Measurements from ENCODE around the gene HLCS.
A peak's percentile ranks its signal among the peaks of the same experiment; 100 is the strongest.

The HLCS gene

DNA sequence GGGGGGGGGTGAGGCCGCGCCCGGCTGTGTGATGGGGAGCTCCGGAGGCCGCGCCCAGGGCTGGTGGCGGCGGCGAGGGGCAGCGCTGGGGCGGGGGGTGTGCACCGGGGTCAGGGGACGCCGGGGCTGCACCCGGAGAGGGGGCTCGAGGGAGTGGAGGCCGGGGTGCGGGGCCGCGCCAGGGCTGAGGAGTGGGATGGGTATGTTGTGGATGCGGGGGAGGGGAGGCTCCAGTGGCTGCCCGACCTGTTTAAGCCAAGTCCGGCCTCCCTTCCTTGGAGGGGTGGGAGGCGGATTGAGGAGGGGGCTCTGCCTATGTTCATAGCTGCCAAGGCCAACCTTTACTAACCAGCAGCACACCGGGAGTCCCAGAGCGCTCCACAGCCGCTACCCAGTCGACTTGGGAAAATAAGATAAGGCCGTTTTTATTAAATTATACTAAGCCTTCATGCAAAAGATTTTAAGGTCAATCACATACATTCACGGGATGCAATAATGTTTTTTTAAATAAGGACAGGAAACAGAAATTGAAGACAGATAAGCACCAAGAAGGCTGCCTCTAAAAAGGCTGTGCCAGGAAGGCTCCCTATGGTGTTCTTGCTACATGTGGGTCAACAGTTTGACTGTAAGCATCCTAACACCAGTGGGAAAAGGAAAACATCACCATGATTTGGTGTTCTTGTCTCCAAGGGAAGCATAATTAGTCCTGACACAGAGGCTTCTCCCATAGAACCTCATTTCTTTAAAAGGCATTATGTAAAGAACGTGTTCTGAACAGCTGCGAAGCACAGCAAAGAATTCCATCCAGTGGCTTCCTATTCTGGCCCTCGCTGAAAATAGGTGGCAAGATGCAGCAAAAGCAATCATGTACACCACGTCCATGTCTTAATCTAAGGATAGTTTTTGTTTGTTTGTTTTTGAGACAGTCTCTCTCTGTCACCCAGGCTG, 626 bp upstream of the HLCS start:
- H3K27me3 ChIP-seq (ENCODE audit: insufficient read depth, low read depth, severe bottlenecking): no peaks in the 10 kb centered on the region
- peak; percentile 61 for DNase-seq
- peak overlapping the region; percentile 50 for H3K27ac ChIP-seq
- TF ChIP-seq CTCF (IDR thresholded peaks at IDR 0.05; ENCODE audit: low read depth, low read length): no peak
- H3K9me3 ChIP-seq (ENCODE audit: severe bottlenecking): no peaks in the 10 kb centered on the region
- H3K36me3 ChIP-seq: peaks cover 12% of the 10 kb centered on the region
- H3K4me3 ChIP-seq (ENCODE audit: low read depth, low read length): peak overlapping the region; percentile 51

DNA sequence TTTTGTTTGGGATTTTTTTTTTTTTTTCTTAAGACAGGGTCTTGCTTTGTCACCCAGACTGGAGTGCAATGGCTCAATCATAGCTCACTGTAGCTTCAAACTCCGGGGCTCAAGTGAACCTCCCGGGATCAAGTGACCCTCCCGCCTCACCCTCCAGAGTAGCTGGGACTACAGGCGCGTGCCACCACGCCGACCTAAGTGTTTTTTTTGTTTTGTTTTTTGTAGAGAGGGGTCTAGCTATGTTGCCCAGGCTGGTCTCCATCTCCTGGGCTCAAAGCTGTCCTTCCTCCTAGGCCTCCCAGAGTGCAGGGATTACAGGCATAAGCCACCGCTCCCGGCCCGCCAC, 776 bp downstream of the HLCS start:
- no peak for TF ChIP-seq CTCF (IDR thresholded peaks at IDR 0.05; ENCODE audit: low read depth, low read length)
- peaks cover 22% of the 10 kb centered on the region for H3K36me3 ChIP-seq
- H3K27ac ChIP-seq: peak overlapping the region; percentile 92
- no peaks in the 10 kb centered on the region for H3K27me3 ChIP-seq (ENCODE audit: insufficient read depth, low read depth, severe bottlenecking)
- no peak for DNase-seq
- peak overlapping the region; percentile 89 for H3K4me3 ChIP-seq (ENCODE audit: low read depth, low read length)
- H3K9me3 ChIP-seq (ENCODE audit: severe bottlenecking): no peaks in the 10 kb centered on the region

GRCh38 chr21:36964827-36965719, 1.4 kb downstream of the HLCS start:
- TF ChIP-seq CTCF (IDR thresholded peaks at IDR 0.05; ENCODE audit: low read depth, low read length): no peak
- no peaks in the 10 kb centered on the region for H3K9me3 ChIP-seq (ENCODE audit: severe bottlenecking)
- peaks cover 28% of the 10 kb centered on the region for H3K36me3 ChIP-seq
- DNase-seq: no peak
- H3K4me3 ChIP-seq (ENCODE audit: low read depth, low read length): peak overlapping the region; percentile 89
- no peaks in the 10 kb centered on the region for H3K27me3 ChIP-seq (ENCODE audit: insufficient read depth, low read depth, severe bottlenecking)
- peak overlapping the region; percentile 92 for H3K27ac ChIP-seq

DNA sequence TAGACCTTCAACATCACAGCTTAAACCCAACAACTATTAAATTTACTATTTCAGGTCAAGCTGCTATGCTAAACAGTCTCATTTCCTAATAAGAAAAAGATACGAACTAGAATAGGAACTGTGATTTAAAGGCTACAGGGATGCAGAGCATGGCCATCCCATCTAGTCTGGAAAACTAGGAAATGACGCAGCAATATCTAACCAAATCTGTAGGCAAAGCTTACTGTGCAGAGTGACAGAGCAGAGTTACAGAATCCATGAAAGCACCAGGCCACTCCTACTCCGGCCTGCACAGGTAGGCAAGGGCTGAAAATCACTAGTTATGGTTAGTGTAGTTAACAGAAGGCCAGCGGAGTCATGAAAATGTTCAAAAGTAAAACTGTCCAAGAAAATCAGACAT, 2.1 kb downstream of the HLCS start:
- no peak overlapping the region for H3K27ac ChIP-seq
- no peak overlapping the region for H3K4me3 ChIP-seq (ENCODE audit: low read depth, low read length)
- TF ChIP-seq CTCF (IDR thresholded peaks at IDR 0.05; ENCODE audit: low read depth, low read length): no peak
- peaks cover 33% of the 10 kb centered on the region for H3K36me3 ChIP-seq
- H3K9me3 ChIP-seq (ENCODE audit: severe bottlenecking): no peaks in the 10 kb centered on the region
- DNase-seq: no peak
- H3K27me3 ChIP-seq (ENCODE audit: insufficient read depth, low read depth, severe bottlenecking): no peaks in the 10 kb centered on the region

GRCh38 chr21:36962098-36962780, 4.2 kb downstream of the HLCS start:
- peaks cover 26% of the 10 kb centered on the region for H3K36me3 ChIP-seq
- no peaks in the 10 kb centered on the region for H3K9me3 ChIP-seq (ENCODE audit: severe bottlenecking)
- H3K27me3 ChIP-seq (ENCODE audit: insufficient read depth, low read depth, severe bottlenecking): no peaks in the 10 kb centered on the region
- DNase-seq: no peak
- H3K4me3 ChIP-seq (ENCODE audit: low read depth, low read length): no peak overlapping the region
- no peak for TF ChIP-seq CTCF (IDR thresholded peaks at IDR 0.05; ENCODE audit: low read depth, low read length)
- H3K27ac ChIP-seq: no peak overlapping the region

Measured in WERI-Rb-1 (cell line).